HG03457 (cell line): ENCODE results near the gene PPP1R14D.

Experiments
- ATAC-seq: cut with Tn5 transposase; IDR thresholded peaks from one replicate; pipeline ENCODE4 v1.9.1; 2021; ENCODE audit warnings: moderate number of reproducible peaks; ENCODE audit not compliant: unreplicated experiment

PPP1R14D gene

GRCh38 chr15:40787991-40788390 lies 40.5 kb downstream of the PPP1R14D start:
- no peak for ATAC-seq

- ATAC-seq = no peak
Observed at GRCh38 chr15:40787344-40787841, 41.1 kb downstream of the PPP1R14D start.

DNA sequence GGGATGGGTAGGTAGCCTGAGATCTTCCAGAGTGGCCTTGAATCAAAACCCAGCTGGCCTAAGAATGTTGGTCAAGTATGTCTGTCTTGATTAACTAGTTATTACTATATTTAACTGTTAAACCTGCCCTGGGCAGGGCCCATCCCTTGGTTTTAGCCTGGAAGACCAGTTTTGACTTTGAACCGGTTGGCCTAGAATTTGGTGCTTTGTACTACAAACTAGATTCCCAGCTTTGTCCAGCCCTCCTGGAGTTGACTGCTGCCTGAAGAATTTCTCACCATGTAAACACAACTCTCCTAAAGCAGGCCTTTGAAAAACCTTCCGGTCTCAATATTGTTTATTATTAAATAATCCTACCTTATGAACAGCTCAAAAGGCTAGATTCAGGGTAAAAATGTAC lies 42.7 kb downstream of the PPP1R14D start:
- no peak for ATAC-seq

- no peak for ATAC-seq
Observed at GRCh38 chr15:40785164-40785563, 43.3 kb downstream of the PPP1R14D start.

GRCh38 chr15:40782609-40783227 lies 45.8 kb downstream of the PPP1R14D start:
- ATAC-seq = no peak

DNA sequence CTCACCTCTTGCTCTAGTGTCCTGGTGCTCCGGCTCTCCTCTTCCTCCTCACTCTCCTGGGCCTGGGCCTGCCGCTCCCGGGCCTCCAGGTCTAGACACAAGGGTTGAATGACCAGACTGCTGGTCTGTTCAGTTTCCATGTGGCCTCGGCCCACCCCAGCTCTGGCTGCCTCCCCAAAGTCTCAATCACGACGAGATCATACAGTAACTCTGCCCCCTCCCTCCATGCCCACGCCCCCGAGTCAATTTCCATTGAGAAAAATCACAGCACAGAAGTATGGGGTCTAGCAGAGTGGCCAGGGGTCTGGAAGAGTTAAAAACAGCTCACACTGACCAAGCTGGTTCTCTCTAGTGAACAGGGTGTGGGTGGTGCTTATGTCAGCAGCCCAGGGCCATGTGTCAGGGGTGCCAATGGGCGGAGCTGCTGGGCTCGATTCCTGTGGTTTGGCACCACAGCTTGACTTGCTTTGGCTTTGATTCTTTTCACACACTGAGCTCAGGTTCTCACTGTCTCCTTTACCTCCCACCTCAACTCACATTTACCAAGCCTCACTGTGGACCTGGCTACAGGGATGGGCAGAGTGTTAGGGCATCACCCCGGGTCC lies 51.9 kb downstream of the PPP1R14D start:
- ATAC-seq = no peak

DNA sequence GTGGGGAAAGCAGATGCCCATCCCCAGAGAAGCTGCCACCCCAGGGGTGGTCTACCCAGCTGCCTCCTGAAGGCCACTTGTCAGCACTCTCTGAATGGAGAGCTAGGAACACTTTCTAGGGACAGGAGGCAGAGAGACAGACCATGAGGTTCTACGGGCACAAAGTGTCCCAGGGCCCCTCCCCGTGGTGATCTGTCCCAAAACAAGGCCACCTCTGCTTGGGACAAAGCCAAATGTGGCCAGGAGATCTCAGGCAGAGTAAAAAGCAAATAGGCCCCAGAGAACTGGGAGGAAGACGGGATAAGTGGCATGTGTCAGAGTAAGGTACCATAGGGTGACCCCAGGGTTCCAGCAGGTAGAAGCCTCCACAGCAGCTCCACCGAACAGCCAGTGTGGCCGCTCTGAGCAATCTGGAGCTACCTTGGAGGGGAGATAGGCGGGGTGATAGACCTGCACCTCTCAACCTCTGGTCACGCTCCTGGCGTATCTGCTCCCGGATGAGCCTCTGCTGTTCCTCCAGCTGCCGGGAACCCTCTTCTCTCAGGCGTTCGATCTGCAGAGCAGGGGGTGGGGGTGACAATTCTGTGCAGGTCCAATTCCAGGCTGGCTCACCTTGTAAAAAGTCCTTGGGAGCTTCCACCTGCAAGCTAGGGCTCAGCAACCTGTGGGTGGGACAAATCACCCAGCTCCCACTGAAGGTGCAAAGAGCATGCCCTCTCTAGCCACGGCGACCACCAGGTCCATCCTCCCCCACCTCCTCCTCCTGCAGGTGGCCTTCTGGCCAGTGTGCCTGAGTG lies 52.6 kb downstream of the PPP1R14D start:
- ATAC-seq = no peak

GRCh38 chr15:40775007-40775406 lies 53.5 kb downstream of the PPP1R14D start:
- no peak for ATAC-seq

- ATAC-seq = no peak
Observed at GRCh38 chr15:40773902-40774301, 54.6 kb downstream of the PPP1R14D start.

DNA sequence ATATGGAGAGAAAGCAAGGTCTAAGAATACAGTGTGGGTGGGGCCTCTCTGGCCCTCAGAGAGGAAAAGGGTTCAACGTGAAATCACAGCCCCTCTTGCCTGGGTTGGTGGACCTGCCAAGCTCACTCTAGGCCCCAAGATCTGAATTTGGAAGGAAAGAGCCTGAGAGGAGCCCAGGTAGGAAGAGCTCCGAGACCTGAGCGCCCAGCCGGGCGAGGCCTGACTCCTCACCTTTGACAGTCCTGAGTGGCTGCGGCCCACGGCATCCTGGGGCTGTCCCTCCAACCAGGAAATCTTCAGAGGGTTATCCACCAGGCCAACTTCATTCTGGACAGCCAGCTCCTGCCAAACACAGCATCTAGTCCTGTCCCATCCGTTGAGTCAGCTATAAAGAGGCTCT lies 55.0 kb downstream of the PPP1R14D start:
- ATAC-seq = no peak

GRCh38 chr15:40772014-40772413 lies 56.5 kb downstream of the PPP1R14D start:
- ATAC-seq = no peak

DNA sequence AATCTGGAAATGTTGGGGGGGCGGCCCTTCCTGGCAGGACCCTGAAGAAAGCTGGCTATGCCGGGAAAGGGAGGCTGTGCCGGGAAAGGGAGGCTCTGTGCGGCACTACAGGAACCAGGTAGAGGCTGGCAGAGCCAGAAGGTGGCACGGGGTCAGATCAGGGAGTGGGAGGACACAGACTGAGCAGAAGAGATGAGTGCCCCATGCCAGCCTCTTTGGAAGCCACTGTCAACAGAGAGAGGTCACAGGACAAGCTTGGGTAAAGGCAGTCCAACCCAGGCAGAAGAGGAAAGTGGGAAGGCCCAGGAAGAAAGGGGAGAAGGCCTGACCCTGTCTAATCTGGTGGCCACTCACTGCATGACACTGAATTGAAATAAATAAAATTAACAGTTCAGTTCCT lies 57.3 kb downstream of the PPP1R14D start:
- ATAC-seq = no peak

DNA sequence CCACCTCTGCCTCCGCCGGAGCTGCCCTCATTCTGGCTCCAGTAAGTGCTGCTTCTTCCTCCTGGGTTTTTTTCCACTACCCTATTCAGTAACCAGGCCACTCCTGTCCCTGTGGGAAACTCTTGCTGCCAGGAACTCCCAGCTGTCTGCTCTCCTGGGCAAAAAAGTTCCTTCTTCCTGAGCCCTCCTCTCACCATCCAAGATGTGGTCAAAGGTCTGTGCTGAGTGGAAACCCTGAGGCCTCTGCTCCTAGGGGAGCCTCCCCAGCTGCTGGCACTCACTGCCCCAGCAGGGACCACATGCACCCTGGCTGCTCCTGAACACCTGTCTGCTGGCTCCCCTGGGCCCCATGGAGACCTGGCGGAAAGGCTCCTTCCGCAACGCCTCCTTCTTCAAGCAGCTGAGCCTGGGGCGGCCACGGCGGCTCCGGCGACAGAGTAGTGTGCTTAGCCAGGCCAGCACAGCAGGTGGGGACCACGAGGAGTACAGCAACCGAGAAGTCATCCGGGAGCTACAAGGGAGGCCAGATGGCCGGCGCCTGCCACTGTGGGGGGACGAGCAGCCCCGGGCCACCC lies 58.3 kb downstream of the PPP1R14D start:
- ATAC-seq = no peak

- ATAC-seq = peak; percentile 37
Observed at GRCh38 chr15:40769274-40770146, 59.0 kb downstream of the PPP1R14D start, which contains the start of gene C15orf62. Gene C15orf62 (plus strand): TSS chr15:40769980. CDS start chr15:40770496, 516 bp downstream.

GRCh38 chr15:40768521-40769273 lies 59.8 kb downstream of the PPP1R14D start:
- no peak for ATAC-seq

DNA sequence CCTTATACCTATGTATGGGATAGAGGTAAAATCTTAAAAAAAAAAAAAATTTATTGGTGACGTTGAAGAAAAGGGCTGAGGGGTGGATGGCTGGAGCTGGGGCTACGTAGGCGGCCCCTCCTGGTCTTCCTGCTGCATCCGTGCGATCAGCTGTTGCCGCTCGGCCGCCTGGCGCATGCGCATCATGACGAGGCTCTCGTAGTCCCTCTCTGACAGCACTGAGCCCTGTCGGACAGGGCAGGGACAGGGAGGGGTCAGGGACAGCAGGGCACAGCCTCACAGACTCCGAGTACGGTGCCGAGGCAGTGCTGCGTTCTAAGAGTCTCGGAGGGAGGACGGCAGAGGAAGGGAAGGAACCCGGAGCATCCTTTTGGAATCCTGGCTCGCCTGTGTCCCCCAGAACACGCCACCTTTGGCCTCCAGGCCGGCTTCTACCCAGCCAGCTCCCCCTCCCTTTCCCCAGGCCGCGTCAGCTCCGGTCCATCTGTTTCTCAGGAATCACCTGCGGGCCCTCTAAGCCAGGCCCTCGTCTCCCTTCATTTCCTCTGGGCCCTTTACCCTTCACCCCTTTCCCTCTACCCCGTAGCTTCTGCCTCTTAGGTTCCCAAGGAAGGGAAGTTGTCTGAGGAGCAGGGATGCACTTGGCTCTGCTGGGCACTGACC lies 60.5 kb downstream of the PPP1R14D start:
- ATAC-seq = no peak

DNA sequence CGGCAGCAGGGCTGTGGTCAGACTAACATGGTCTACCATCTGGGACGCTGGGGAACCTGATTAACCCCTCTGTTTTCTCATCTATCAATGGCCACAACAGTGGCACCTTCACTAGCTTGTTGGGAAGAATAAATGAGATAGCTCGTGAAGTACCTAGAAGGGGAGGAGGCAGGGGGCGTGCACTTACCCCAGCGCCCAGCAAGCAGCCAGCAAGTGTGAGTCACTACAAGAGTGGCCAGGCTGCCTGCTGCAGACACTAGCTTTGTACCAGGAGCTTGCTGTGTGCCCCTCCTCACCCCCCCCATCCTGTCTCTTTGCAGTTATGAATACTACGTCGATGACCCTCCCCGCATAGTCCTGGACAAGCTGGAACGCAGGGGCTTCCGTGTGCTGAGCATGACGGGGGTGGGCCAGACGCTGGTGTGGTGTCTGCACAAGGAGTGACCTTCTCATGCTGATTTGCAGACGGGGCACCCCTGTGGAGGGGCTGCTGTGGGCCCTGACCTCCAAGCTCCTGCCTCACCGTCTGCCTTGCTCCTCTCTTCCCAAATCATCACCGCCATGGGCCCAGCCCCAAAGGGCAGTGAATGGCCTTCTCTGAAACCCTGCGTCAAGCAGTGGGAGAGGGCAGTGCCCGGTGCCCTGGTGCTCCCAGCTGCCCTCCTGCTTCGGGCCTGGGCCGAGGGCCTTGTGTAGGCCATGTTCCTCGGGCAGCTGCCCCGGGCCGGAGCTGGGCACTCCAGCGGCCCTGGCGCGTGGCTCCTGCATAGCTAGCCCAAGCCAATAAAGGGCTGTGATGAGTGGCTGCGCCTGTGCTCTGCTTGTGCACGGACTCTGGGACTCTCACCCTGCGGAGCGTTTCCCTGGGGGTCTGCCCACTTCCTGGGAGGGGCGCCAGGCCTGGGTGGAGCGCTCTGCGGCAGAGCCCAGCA lies 61.3 kb downstream of the PPP1R14D start:
- no peak for ATAC-seq

GRCh38 chr15:40766194-40766815 lies 62.2 kb downstream of the PPP1R14D start:
- ATAC-seq = no peak
